UCSD-AML1 (cell line): ENCODE data around the gene NHP2.
A peak's percentile ranks its signal among the peaks of the same experiment; 100 is the strongest.
"Not testable (repeated sequence)": the region's sequence is repeated elsewhere in the genome, so short reads cannot be mapped to it uniquely, and the experiment has no call there.

ENCODE experiments used
- DNase-seq: peaks from one replicate; lab custom pipeline; 2025; ENCODE audit not compliant: unreplicated experiment; lab: John Stamatoyannopoulos, UW

NHP2 gene

GRCh38 chr5:178131446-178131996 is 22.2 kb downstream of the NHP2 start:
- no peak for DNase-seq

GRCh38 chr5:178130576-178131445 is 22.9 kb downstream of the NHP2 start, which contains the start of gene RMND5B:
TSS of gene RMND5B (plus strand) at chr5:178131014. CDS start at chr5:178138120, 7,106 bp downstream.
- peak; percentile 83 for DNase-seq

GRCh38 chr5:178130234-178130575 is 23.5 kb downstream of the NHP2 start:
- DNase-seq, result not testable (repeated sequence)

- no peak for DNase-seq
These were observed 24.4 kb downstream of the NHP2 start for GRCh38 chr5:178129296-178129695.

GRCh38 chr5:178127300-178128009 is 26.2 kb downstream of the NHP2 start:
- DNase-seq, result not testable (repeated sequence)

GRCh38 chr5:178126556-178126955 is 27.1 kb downstream of the NHP2 start:
- DNase-seq, result no peak

- no peak for DNase-seq
These were observed 28.3 kb downstream of the NHP2 start for GRCh38 chr5:178125253-178125906.

GRCh38 chr5:178123966-178124925 is 29.4 kb downstream of the NHP2 start:
- no peak for DNase-seq

GRCh38 chr5:178123094-178123965 is 30.4 kb downstream of the NHP2 start:
- no peak for DNase-seq

- no peak for DNase-seq
These were observed 31.3 kb downstream of the NHP2 start for GRCh38 chr5:178122346-178122745.

GRCh38 chr5:178121391-178122276 is 32.1 kb downstream of the NHP2 start:
- no peak for DNase-seq

- peak; percentile 44 for DNase-seq
These were observed 32.9 kb downstream of the NHP2 start for GRCh38 chr5:178120607-178121357.

GRCh38 chr5:178119915-178120606 is 33.6 kb downstream of the NHP2 start:
- DNase-seq, result no peak

- DNase-seq, result peak; percentile 35
These were observed 35.6 kb downstream of the NHP2 start for GRCh38 chr5:178117923-178118701.

- DNase-seq, result peak; percentile 35
These were observed 37.4 kb downstream of the NHP2 start for GRCh38 chr5:178116143-178116885.

- DNase-seq, result no peak
These were observed 37.9 kb downstream of the NHP2 start for GRCh38 chr5:178115814-178116142.
